Measurements from ENCODE around the gene ELP6.
A peak's percentile ranks its signal among the peaks of the same experiment; 100 is the strongest.

ELP6 gene

DNA sequence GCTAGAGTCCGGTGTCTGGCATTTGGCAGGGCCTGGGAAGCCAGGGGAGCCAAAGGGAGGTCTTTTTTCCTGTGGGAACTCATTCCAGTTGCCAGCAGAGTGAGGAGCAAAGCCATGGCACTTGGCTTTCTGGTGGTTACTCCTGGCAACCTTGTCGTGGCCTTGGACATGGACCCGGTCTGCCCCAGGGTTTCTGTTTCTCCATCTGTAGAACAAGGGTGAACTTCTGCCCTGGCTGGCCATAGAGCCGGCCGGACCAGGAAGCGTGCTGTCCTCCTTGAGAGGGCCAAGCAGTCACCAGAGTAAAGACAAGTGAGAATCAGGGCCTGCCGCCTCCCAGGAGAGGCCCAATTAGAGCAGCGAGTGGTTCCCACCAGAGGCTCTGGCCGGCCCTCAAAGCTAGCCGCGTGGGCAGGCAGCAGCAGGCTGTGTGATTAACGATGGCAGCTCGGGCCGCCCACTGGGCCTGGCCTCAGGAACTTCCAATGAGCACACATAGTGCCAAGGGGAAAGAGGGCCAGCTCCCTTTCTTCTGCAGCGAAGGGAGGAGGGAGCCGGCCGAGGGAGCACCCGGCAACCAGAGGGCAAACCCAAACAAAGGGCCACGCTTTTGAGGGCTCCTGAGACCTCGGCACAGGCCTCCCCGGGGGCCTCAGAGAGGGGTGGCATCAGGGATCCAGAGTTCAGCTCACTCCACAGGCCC is 29.1 kb upstream of the ELP6 start:
- H3K9ac ChIP-seq (ENCODE audit: low read length), result no peak overlapping the region
- H3K79me1 ChIP-seq (replicated peaks; ENCODE audit: low read length, poor library complexity, severe bottlenecking), result no peaks in the 10 kb centered on the region
- H3K27ac ChIP-seq (ENCODE audit: low read length, poor library complexity, severe bottlenecking), result no peak overlapping the region
- H3K18ac ChIP-seq (ENCODE audit: low read depth in 1 of 2, low read length in 2 of 2), result no peak overlapping the region
- no peak for DNase-seq
- H3K9me3 ChIP-seq (ENCODE audit: control insufficient read depth, low read length), result no peaks in the 10 kb centered on the region
- H3K4me3 ChIP-seq (ENCODE audit: insufficient read depth in 1 of 2, low read depth in 1 of 2, low read length in 2 of 2), result no peak overlapping the region
- no peak overlapping the region for H3K4ac ChIP-seq (ENCODE audit: low read depth in 1 of 2, low read length in 2 of 2)
- no peak overlapping the region for H2BK15ac ChIP-seq (ENCODE audit: low read depth, poor library complexity, severe bottlenecking)
- H2BK120ac ChIP-seq (ENCODE audit: low read depth, low read length), result no peak overlapping the region
- no peak overlapping the region for H2AFZ ChIP-seq (ENCODE audit: low read depth, low read length)
- H3K14ac ChIP-seq (ENCODE audit: low read length in 2 of 2), result no peak overlapping the region
- no peak overlapping the region for H4K91ac ChIP-seq (ENCODE audit: low read length)
- H2BK5ac ChIP-seq (ENCODE audit: low read depth, low read length, poor library complexity, severe bottlenecking), result no peak overlapping the region
- no peak overlapping the region for H3K4me2 ChIP-seq (ENCODE audit: low read length, poor library complexity, severe bottlenecking)
- peaks cover 2% of the 10 kb centered on the region for H3K4me1 ChIP-seq (ENCODE audit: control insufficient read depth, insufficient read depth, low read depth, low read length)
- no peak overlapping the region for H2AK5ac ChIP-seq (ENCODE audit: low read length, severe bottlenecking)
- no peak overlapping the region for H2BK12ac ChIP-seq (ENCODE audit: low read length in 2 of 2)
- H3K27me3 ChIP-seq (ENCODE audit: control insufficient read depth in 1 of 2, insufficient read depth in 1 of 2, low read length in 2 of 2), result peaks cover under 1 to 12% of the 10 kb centered on the region in 2 experiments
- no peak overlapping the region for H3K23ac ChIP-seq (ENCODE audit: low read length in 2 of 2)
- peaks cover 0 to 4% of the 10 kb centered on the region in 2 experiments for H3K36me3 ChIP-seq (ENCODE audit: control insufficient read depth in 1 of 2, insufficient read depth in 2 of 2, low read depth in 1 of 2, low read length in 2 of 2)
- WGBS, result 75% methylated on average over 20 of the region's 21 CpGs
- no peak overlapping the region for H4K8ac ChIP-seq (ENCODE audit: low read length)

DNA sequence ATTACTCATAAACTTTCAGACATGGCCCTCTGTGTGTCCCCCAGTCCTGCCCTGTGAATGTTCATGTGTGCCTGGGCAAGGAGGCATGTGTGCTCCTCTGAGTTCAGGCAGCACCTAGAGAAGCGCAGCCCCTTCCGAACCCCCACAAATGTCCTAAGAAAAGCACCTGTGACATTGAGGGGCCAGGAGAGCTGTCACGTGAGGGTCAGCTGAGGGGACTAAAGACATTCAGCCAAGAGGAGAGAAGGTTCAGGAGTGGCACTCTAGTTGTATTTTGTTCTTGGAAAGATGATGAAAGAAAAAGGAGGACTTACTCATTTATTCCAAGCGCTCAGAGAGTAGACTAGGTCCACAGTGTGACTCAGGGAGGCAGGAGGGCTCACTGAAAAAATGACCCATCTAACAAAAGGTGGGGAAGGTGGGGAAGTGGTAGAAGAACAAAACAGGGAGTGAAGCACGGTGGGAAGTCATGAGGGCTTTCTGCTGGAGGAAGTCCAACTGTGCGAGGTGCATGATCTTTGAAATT is 28.1 kb upstream of the ELP6 start:
- Histone ChIP-seq H3K9me3 (ENCODE audit: control insufficient read depth, low read length) (no peaks in the 10 kb centered on the region), H3K23ac (ENCODE audit: low read length in 2 of 2) (no peak overlapping the region), H3K4me1 (ENCODE audit: control insufficient read depth, insufficient read depth, low read depth, low read length) (peaks cover 2% of the 10 kb centered on the region), H2BK120ac (ENCODE audit: low read depth, low read length) (no peak overlapping the region), H4K8ac (ENCODE audit: low read length) (no peak overlapping the region), H3K27me3 (ENCODE audit: control insufficient read depth in 1 of 2, insufficient read depth in 1 of 2, low read length in 2 of 2) (peaks cover 1 to 12% of the 10 kb centered on the region in 2 experiments), H3K4me2 (ENCODE audit: low read length, poor library complexity, severe bottlenecking) (no peak overlapping the region), H4K91ac (ENCODE audit: low read length) (no peak overlapping the region), H3K79me1 (replicated peaks; ENCODE audit: low read length, poor library complexity, severe bottlenecking) (no peaks in the 10 kb centered on the region), H3K4ac (ENCODE audit: low read depth in 1 of 2, low read length in 2 of 2) (no peak overlapping the region), H2BK5ac (ENCODE audit: low read depth, low read length, poor library complexity, severe bottlenecking) (no peak overlapping the region), H3K14ac (ENCODE audit: low read length in 2 of 2) (no peak overlapping the region), H3K18ac (ENCODE audit: low read depth in 1 of 2, low read length in 2 of 2) (no peak overlapping the region), H3K4me3 (ENCODE audit: insufficient read depth in 1 of 2, low read depth in 1 of 2, low read length in 2 of 2) (no peak overlapping the region), H2BK12ac (ENCODE audit: low read length in 2 of 2) (no peak overlapping the region), H2AFZ (ENCODE audit: low read depth, low read length) (no peak overlapping the region), H3K27ac (ENCODE audit: low read length, poor library complexity, severe bottlenecking) (no peak overlapping the region), H2BK15ac (ENCODE audit: low read depth, poor library complexity, severe bottlenecking) (no peak overlapping the region), H3K9ac (ENCODE audit: low read length) (no peak overlapping the region), H2AK5ac (ENCODE audit: low read length, severe bottlenecking) (no peak overlapping the region), H3K36me3 (ENCODE audit: control insufficient read depth in 1 of 2, insufficient read depth in 2 of 2, low read depth in 1 of 2, low read length in 2 of 2) (peaks cover 0 to 4% of the 10 kb centered on the region in 2 experiments)
- DNase-seq, result no peak
- WGBS, result 70% methylated on average over 6 of the region's 6 CpGs

DNA sequence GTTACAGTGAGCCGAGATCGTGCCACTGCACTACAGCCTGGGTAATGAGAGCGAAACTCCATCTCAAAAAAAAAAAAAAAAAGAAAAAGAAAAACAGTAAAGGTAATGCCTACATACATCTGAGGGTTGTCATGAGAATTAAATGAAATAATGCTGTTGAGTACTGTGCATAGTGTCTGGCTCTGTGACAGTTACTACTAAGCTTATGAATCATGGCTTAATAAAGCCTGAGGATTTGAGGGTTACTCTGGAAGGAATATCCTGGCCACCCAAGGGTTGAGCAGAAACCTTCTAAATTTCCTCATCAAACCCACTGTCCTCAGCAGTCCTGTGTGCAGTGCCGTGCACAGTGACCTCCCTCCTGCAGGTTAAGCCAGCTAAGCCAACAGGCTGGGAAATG is 26.8 kb upstream of the ELP6 start:
- H3K27ac ChIP-seq (ENCODE audit: low read length, poor library complexity, severe bottlenecking), result no peak overlapping the region
- H3K79me1 ChIP-seq (replicated peaks; ENCODE audit: low read length, poor library complexity, severe bottlenecking), result no peaks in the 10 kb centered on the region
- no peak overlapping the region for H3K14ac ChIP-seq (ENCODE audit: low read length in 2 of 2)
- no peak overlapping the region for H3K4ac ChIP-seq (ENCODE audit: low read depth in 1 of 2, low read length in 2 of 2)
- no peak overlapping the region for H2AFZ ChIP-seq (ENCODE audit: low read depth, low read length)
- no peak overlapping the region for H2BK5ac ChIP-seq (ENCODE audit: low read depth, low read length, poor library complexity, severe bottlenecking)
- no peak overlapping the region for H2BK120ac ChIP-seq (ENCODE audit: low read depth, low read length)
- H2BK12ac ChIP-seq (ENCODE audit: low read length in 2 of 2), result no peak overlapping the region
- no peak overlapping the region for H2BK15ac ChIP-seq (ENCODE audit: low read depth, poor library complexity, severe bottlenecking)
- H3K9me3 ChIP-seq (ENCODE audit: control insufficient read depth, low read length), result no peaks in the 10 kb centered on the region
- H3K18ac ChIP-seq (ENCODE audit: low read depth in 1 of 2, low read length in 2 of 2), result no peak overlapping the region
- H2AK5ac ChIP-seq (ENCODE audit: low read length, severe bottlenecking), result no peak overlapping the region
- WGBS, result 71% methylated on average over 1 of the region's 4 CpGs
- peaks cover 2% of the 10 kb centered on the region for H3K4me1 ChIP-seq (ENCODE audit: control insufficient read depth, insufficient read depth, low read depth, low read length)
- H3K4me3 ChIP-seq (ENCODE audit: insufficient read depth in 1 of 2, low read depth in 1 of 2, low read length in 2 of 2), result no peak overlapping the region
- peaks cover 5 to 12% of the 10 kb centered on the region in 2 experiments for H3K27me3 ChIP-seq (ENCODE audit: control insufficient read depth in 1 of 2, insufficient read depth in 1 of 2, low read length in 2 of 2)
- no peak overlapping the region for H4K91ac ChIP-seq (ENCODE audit: low read length)
- DNase-seq, result no peak
- no peak overlapping the region for H3K23ac ChIP-seq (ENCODE audit: low read length in 2 of 2)
- no peak overlapping the region for H3K9ac ChIP-seq (ENCODE audit: low read length)
- no peak overlapping the region for H4K8ac ChIP-seq (ENCODE audit: low read length)
- no peak overlapping the region for H3K4me2 ChIP-seq (ENCODE audit: low read length, poor library complexity, severe bottlenecking)
- peaks cover 0 to 4% of the 10 kb centered on the region in 2 experiments for H3K36me3 ChIP-seq (ENCODE audit: control insufficient read depth in 1 of 2, insufficient read depth in 2 of 2, low read depth in 1 of 2, low read length in 2 of 2)

DNA sequence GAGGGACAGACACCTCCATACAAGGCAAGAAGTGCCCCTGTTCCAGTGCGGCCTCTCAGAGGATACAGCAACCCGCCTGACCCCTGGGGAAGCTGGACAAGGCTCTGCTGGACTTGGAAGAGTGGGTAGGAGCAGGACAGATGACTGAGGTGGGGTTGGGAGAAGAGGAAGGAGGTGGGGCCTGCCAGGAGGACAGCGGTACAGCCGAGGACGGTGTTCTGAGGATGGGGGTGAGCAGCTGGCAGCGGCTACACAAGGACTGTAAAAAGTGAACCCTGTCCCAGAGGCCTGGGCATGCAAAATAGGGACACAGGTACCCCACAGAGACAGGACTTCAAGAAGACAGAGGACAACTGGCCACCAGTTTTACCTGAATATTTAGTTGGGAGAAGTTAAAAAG is 23.5 kb upstream of the ELP6 start:
- no peak overlapping the region for H3K4me3 ChIP-seq (ENCODE audit: insufficient read depth in 1 of 2, low read depth in 1 of 2, low read length in 2 of 2)
- no peaks in the 10 kb centered on the region for H3K9me3 ChIP-seq (ENCODE audit: control insufficient read depth, low read length)
- no peak overlapping the region for H2BK5ac ChIP-seq (ENCODE audit: low read depth, low read length, poor library complexity, severe bottlenecking)
- no peak overlapping the region for H4K91ac ChIP-seq (ENCODE audit: low read length)
- H2BK15ac ChIP-seq (ENCODE audit: low read depth, poor library complexity, severe bottlenecking), result no peak overlapping the region
- no peak overlapping the region for H3K18ac ChIP-seq (ENCODE audit: low read depth in 1 of 2, low read length in 2 of 2)
- no peak overlapping the region for H2BK12ac ChIP-seq (ENCODE audit: low read length in 2 of 2)
- no peaks in the 10 kb centered on the region for H3K36me3 ChIP-seq (ENCODE audit: control insufficient read depth in 1 of 2, insufficient read depth in 2 of 2, low read depth in 1 of 2, low read length in 2 of 2)
- no peak overlapping the region for H3K27ac ChIP-seq (ENCODE audit: low read length, poor library complexity, severe bottlenecking)
- H3K9ac ChIP-seq (ENCODE audit: low read length), result no peak overlapping the region
- H3K23ac ChIP-seq (ENCODE audit: low read length in 2 of 2), result no peak overlapping the region
- WGBS, result 96% methylated on average over 6 of the region's 6 CpGs
- H3K4me2 ChIP-seq (ENCODE audit: low read length, poor library complexity, severe bottlenecking), result no peak overlapping the region
- no peak overlapping the region for H2AK5ac ChIP-seq (ENCODE audit: low read length, severe bottlenecking)
- no peaks in the 10 kb centered on the region for H3K4me1 ChIP-seq (ENCODE audit: control insufficient read depth, insufficient read depth, low read depth, low read length)
- no peak for DNase-seq
- peak overlapping the region in 1 of 2 experiments; percentile 14 for H3K14ac ChIP-seq (ENCODE audit: low read length in 2 of 2)
- H3K79me1 ChIP-seq (replicated peaks; ENCODE audit: low read length, poor library complexity, severe bottlenecking), result no peaks in the 10 kb centered on the region
- no peak overlapping the region for H3K4ac ChIP-seq (ENCODE audit: low read depth in 1 of 2, low read length in 2 of 2)
- H2BK120ac ChIP-seq (ENCODE audit: low read depth, low read length), result no peak overlapping the region
- H3K27me3 ChIP-seq (ENCODE audit: control insufficient read depth in 1 of 2, insufficient read depth in 1 of 2, low read length in 2 of 2), result peaks cover 7 to 12% of the 10 kb centered on the region in 2 experiments
- no peak overlapping the region for H4K8ac ChIP-seq (ENCODE audit: low read length)
- peak overlapping the region; percentile 7 for H2AFZ ChIP-seq (ENCODE audit: low read depth, low read length)

All from mesenchymal stem cell (in vitro differentiated cells and primary cell).